Testis (tissue), 2 donors: ENCODE results near the gene CD226.

Experiments
- POLR2A ChIP-seq: fragments of 450-650 bp; IDR thresholded peaks from one replicate; pipeline ENCODE4 v1.6.1; 2017; ENCODE audit warnings: antibody characterized with exemption, mild to moderate bottlenecking, moderate library complexity
- TF ChIP-seq, protein P1 (sequence below), 3 experiments: fragments of 450-650 bp in 2 of 3; fragments of 200-600 bp in 1 of 3; sonication (generic) in 1 of 3; IDR thresholded peaks; one replicate each; pipeline ENCODE4 v1.5.1; 2016 to 2019; ENCODE audit warnings: antibody characterized with exemption in 3 of 3, mild to moderate bottlenecking in 2 of 3, moderate library complexity in 1 of 3

DNA sequence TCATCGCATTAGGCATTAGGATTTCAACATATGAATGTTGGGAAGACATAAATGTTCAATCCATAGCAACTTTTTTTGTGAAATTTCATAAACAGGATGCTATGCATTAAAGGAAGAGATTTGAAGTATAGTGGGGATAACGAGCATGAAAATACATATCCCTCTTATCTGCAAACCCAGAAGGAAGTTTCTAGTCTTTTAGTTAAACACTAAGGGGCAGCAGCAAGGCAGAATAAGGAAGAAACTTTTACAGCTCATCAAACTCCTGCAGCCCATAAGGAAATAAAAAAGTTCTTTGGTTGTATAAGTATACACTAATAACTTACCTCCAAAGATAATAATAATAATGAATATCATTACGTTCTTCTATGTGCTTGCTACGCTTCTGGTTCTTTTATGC lies 81.5 kb downstream of the CD226 start:
- TF ChIP-seq, protein P1, sequence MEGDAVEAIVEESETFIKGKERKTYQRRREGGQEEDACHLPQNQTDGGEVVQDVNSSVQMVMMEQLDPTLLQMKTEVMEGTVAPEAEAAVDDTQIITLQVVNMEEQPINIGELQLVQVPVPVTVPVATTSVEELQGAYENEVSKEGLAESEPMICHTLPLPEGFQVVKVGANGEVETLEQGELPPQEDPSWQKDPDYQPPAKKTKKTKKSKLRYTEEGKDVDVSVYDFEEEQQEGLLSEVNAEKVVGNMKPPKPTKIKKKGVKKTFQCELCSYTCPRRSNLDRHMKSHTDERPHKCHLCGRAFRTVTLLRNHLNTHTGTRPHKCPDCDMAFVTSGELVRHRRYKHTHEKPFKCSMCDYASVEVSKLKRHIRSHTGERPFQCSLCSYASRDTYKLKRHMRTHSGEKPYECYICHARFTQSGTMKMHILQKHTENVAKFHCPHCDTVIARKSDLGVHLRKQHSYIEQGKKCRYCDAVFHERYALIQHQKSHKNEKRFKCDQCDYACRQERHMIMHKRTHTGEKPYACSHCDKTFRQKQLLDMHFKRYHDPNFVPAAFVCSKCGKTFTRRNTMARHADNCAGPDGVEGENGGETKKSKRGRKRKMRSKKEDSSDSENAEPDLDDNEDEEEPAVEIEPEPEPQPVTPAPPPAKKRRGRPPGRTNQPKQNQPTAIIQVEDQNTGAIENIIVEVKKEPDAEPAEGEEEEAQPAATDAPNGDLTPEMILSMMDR (IDR thresholded peaks at IDR 0.05), result no peak
- no peak for TF ChIP-seq POLR2A
